Loucy (cell line): ENCODE measurements around the gene C1QTNF4.

Source experiments
- H2AFZ ChIP-seq: fragments of 200-600 bp; sonication (generic); 2 replicates; pipeline ENCODE4 v1.6.0; 2016; ENCODE audit warnings: antibody characterized with exemption, mild to moderate bottlenecking, low read length, moderate library complexity
- H3F3A ChIP-seq: fragments of 200-600 bp; 2 replicates; pipeline ENCODE4 v1.6.0; 2016; ENCODE audit warnings: antibody characterized with exemption, low read depth, mild to moderate bottlenecking
- H3K27me3 ChIP-seq: fragments of 200-600 bp; sonication (generic); 2 replicates; pipeline ENCODE4 v1.6.1; 2014; ENCODE audit warnings: low read length, mild to moderate bottlenecking; ENCODE audit not compliant: insufficient read depth, poor library complexity, severe bottlenecking
- H3K36me3 ChIP-seq: fragments of 200-600 bp; sonication (generic); 2 replicates; pipeline ENCODE4 v1.6.1; 2016; ENCODE audit warnings: low read length; ENCODE audit not compliant: insufficient read depth
- H3K4me1 ChIP-seq: fragments of 200-600 bp; sonication (generic); 2 replicates; pipeline ENCODE4 v1.5.1; 2014; ENCODE audit warnings: low read length, mild to moderate bottlenecking; ENCODE audit not compliant: insufficient read depth, poor library complexity, severe bottlenecking
- H3K4me2 ChIP-seq: fragments of 200-600 bp; sonication (generic); 2 replicates; pipeline ENCODE4 v1.6.0; 2014; ENCODE audit warnings: antibody characterized with exemption, low read length, low read depth, mild to moderate bottlenecking; ENCODE audit not compliant: poor library complexity, severe bottlenecking
- H3K4me3 ChIP-seq: fragments of 200-600 bp; sonication (generic); 2 replicates; pipeline ENCODE4 v1.5.1; 2014; ENCODE audit warnings: low read length, mild to moderate bottlenecking, mixed read lengths; ENCODE audit not compliant: poor library complexity, severe bottlenecking
- H3K79me2 ChIP-seq: fragments of 200-600 bp; sonication (generic); 2 replicates; pipeline ENCODE4 v1.6.1; 2014; ENCODE audit warnings: low read length; ENCODE audit not compliant: insufficient read depth
- H3K9ac ChIP-seq: fragments of 200-600 bp; sonication (generic); 2 replicates; pipeline ENCODE4 v1.6.0; 2014; ENCODE audit warnings: mild to moderate bottlenecking, low read depth, low read length, moderate library complexity; ENCODE audit not compliant: poor library complexity, severe bottlenecking
- H3K9me2 ChIP-seq: fragments of 200-600 bp; sonication (generic); replicated peaks from 2 replicates; pipeline ENCODE4 v1.6.1; 2016; ENCODE audit warnings: low read depth, low read length, mixed read lengths
- H3K9me3 ChIP-seq: fragments of 200-600 bp; sonication (generic); 2 replicates; pipeline ENCODE4 v1.6.1; 2014; ENCODE audit warnings: mild to moderate bottlenecking, antibody characterized with exemption, low read length, low read depth; ENCODE audit not compliant: insufficient read depth
- H4K20me1 ChIP-seq: fragments of 200-600 bp; sonication (generic); 2 replicates; pipeline ENCODE4 v1.6.0; 2014; ENCODE audit warnings: antibody characterized with exemption, low read length, mild to moderate bottlenecking; ENCODE audit not compliant: insufficient read depth, poor library complexity, severe bottlenecking
- EZH2phosphoT487 ChIP-seq: fragments of 200-600 bp; IDR thresholded peaks from 2 replicates; pipeline ENCODE4 v1.6.1; 2018; ENCODE audit warnings: antibody characterized with exemption, mild to moderate bottlenecking, moderate library complexity, borderline replicate concordance
- TF ChIP-seq, protein P1 (sequence below): fragments of 200-600 bp; sonication (generic); conservative IDR thresholded peaks from 2 replicates; pipeline ENCODE4 v1.5.1; 2014; ENCODE audit warnings: mild to moderate bottlenecking, antibody characterized with exemption, low read length

The C1QTNF4 gene

GRCh38 chr11:47589584-47589976 is 4.6 kb downstream of the C1QTNF4 start:
- H4K20me1 ChIP-seq = no peaks in the 10 kb centered on the region
- no peak for TF ChIP-seq EZH2phosphoT487
- TF ChIP-seq, protein P1, sequence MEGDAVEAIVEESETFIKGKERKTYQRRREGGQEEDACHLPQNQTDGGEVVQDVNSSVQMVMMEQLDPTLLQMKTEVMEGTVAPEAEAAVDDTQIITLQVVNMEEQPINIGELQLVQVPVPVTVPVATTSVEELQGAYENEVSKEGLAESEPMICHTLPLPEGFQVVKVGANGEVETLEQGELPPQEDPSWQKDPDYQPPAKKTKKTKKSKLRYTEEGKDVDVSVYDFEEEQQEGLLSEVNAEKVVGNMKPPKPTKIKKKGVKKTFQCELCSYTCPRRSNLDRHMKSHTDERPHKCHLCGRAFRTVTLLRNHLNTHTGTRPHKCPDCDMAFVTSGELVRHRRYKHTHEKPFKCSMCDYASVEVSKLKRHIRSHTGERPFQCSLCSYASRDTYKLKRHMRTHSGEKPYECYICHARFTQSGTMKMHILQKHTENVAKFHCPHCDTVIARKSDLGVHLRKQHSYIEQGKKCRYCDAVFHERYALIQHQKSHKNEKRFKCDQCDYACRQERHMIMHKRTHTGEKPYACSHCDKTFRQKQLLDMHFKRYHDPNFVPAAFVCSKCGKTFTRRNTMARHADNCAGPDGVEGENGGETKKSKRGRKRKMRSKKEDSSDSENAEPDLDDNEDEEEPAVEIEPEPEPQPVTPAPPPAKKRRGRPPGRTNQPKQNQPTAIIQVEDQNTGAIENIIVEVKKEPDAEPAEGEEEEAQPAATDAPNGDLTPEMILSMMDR = no peak
- peak overlapping the region; percentile 60 for H3K4me3 ChIP-seq
- H3K4me1 ChIP-seq = peaks cover 73% of the 10 kb centered on the region
- H3K36me3 ChIP-seq = peaks cover 6% of the 10 kb centered on the region; the same call in 1 of the 2 replicates
- H3K9me2 ChIP-seq = no peaks in the 10 kb centered on the region
- peaks cover 63% of the 10 kb centered on the region for H3K79me2 ChIP-seq
- H3F3A ChIP-seq = peaks cover 12% of the 10 kb centered on the region; the same call in 1 of the 2 replicates
- H3K9me3 ChIP-seq = no peaks in the 10 kb centered on the region
- H2AFZ ChIP-seq = no peak overlapping the region
- H3K4me2 ChIP-seq = peak overlapping the region; percentile 72
- no peaks in the 10 kb centered on the region for H3K27me3 ChIP-seq
- H3K9ac ChIP-seq = peak overlapping the region; percentile 65

DNA sequence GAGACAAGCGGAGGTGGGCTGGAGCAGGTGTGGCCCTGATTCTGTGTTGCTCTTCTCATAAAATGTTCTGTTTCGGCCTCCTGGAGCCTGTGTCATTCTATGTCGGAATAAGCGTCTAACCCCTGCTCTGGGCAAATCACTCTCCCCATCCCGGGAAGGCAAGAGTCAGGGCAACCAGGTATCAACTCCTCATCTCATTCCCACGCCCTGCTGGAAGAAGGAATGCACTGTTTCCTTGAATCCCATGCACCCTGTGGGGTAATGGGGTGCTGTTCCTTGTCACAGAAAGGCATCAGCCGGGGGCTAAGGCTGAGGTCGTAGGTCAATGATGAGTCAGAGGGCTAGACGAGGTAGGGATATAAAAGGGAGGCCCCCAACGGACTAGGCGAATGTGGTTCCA is 5.1 kb downstream of the C1QTNF4 start:
- no peaks in the 10 kb centered on the region for H3K9me2 ChIP-seq
- H3K79me2 ChIP-seq = peaks cover 62% of the 10 kb centered on the region
- peak overlapping the region; percentile 60 for H3K4me3 ChIP-seq
- H3K4me1 ChIP-seq = peaks cover 69% of the 10 kb centered on the region
- H3K9me3 ChIP-seq = no peaks in the 10 kb centered on the region
- H3K27me3 ChIP-seq = no peaks in the 10 kb centered on the region
- H2AFZ ChIP-seq = no peak overlapping the region
- H3K36me3 ChIP-seq = peaks cover 9% of the 10 kb centered on the region; the same call in 1 of the 2 replicates
- no peaks in the 10 kb centered on the region for H4K20me1 ChIP-seq
- H3K9ac ChIP-seq = peak overlapping the region; percentile 65
- TF ChIP-seq, protein P1 = no peak
- TF ChIP-seq EZH2phosphoT487 = no peak
- peak overlapping the region; percentile 72 for H3K4me2 ChIP-seq
- peaks cover 15% of the 10 kb centered on the region; the same call in 1 of the 2 replicates for H3F3A ChIP-seq

- Histone ChIP-seq H3K4me2 (peak overlapping the region; percentile 72), H3K4me1 (peaks cover 62% of the 10 kb centered on the region), H3K9me3 (no peaks in the 10 kb centered on the region), H2AFZ (no peak overlapping the region), H3F3A (peaks cover 16% of the 10 kb centered on the region; the same call in 1 of the 2 replicates), H3K4me3 (peak overlapping the region; percentile 60), H3K9me2 (no peaks in the 10 kb centered on the region), H4K20me1 (no peaks in the 10 kb centered on the region), H3K9ac (peak overlapping the region; percentile 65), H3K79me2 (peaks cover 61% of the 10 kb centered on the region), H3K36me3 (peaks cover 22% of the 10 kb centered on the region; the same call in 1 of the 2 replicates), H3K27me3 (no peaks in the 10 kb centered on the region)
- no peak for TF ChIP-seq EZH2phosphoT487
- TF ChIP-seq, protein P1 = no peak
These were observed 6.4 kb downstream of the C1QTNF4 start for GRCh38 chr11:47587723-47588326.
